ENCODE results near the gene AFF3. TPM values are rescaled to one million over a fixed set of nuclear protein-coding genes. Genes with fewer than 3 reads are reported as not detected.

AFF3 gene
- total and polyA plus RNA-seq, 10 of the 15 experiments (the other 5 are each of a cell fraction or from before 2014, with no cell fraction given), result 0.26 to 5.5 (median 3.0) TPM

- TF ChIP-seq NBN (IDR thresholded peaks at IDR 0.05) (no peak), RUNX3 (IDR thresholded peaks at IDR 0.05; ENCODE audit: low read length) (peak; percentile 66)
- CTCF ChIA-PET, result no interaction called here
- in situ Hi-C loops (cut with MboI), result no loop called here
- H3K9ac ChIP-seq (ENCODE audit: control insufficient read depth, insufficient read depth, low read length), result no peak overlapping the region
- SMC1A ChIA-PET (ENCODE audit: uncharacterized antibody, unreplicated experiment), result no interaction called here
- no TSS peak for BruUV-seq (replicated peaks)
- H3K27me3 ChIP-seq (replicated peaks in 1 of 2; ENCODE audit: control insufficient read depth in 2 of 2, insufficient read depth in 2 of 2, low read length in 1 of 2), result no peaks in the 10 kb centered on the region
- FAIRE-seq (no peak), DNase-seq (ENCODE audit: low read depth, low spot score) (no peak), ATAC-seq (no peak)
- no peak overlapping the region for H3K4me2 ChIP-seq (ENCODE audit: control insufficient read depth, insufficient read depth)
- POLR2A ChIA-PET, result no interaction called here
- no peak overlapping the region for H2AFZ ChIP-seq (ENCODE audit: control insufficient read depth, low read depth, low read length)
- RAD21 ChIA-PET (ENCODE audit: unreplicated experiment), result no interaction called here
- no peaks in the 10 kb centered on the region for H3K4me1 ChIP-seq (ENCODE audit: control insufficient read depth, insufficient read depth, low read length)
- 0% methylated on average over 3 of the region's 3 CpGs for WGBS (ENCODE audit: insufficient coverage, insufficient replicate concordance, low lambda C conversion rate, missing lambda C conversion rate)
- no peaks in the 10 kb centered on the region for H3K9me3 ChIP-seq (replicated peaks; ENCODE audit: control insufficient read depth, insufficient read depth, low read length)
- H3K27ac ChIP-seq (ENCODE audit: control insufficient read depth, insufficient read depth), result no peak overlapping the region
- intact Hi-C loops (cut with micrococcal nuclease; ENCODE audit: unreplicated experiment), result no loop called here
- no peaks in the 10 kb centered on the region for H4K20me1 ChIP-seq (ENCODE audit: control insufficient read depth, insufficient read depth)
- no peak overlapping the region for H3K4me3 ChIP-seq
- H3K79me2 ChIP-seq (ENCODE audit: control insufficient read depth, insufficient read depth, low read length), result no peaks in the 10 kb centered on the region
- no peaks in the 10 kb centered on the region for H3K36me3 ChIP-seq (ENCODE audit: control insufficient read depth in 2 of 2, insufficient read depth in 2 of 2, low read length in 1 of 2)
These were observed 384.7 kb downstream of the AFF3 start for GRCh38 chr2:99757611-99758114.

- CTCF ChIA-PET, result no interaction called here
- no peaks in the 10 kb centered on the region for H3K27me3 ChIP-seq (replicated peaks in 1 of 2; ENCODE audit: control insufficient read depth in 2 of 2, insufficient read depth in 2 of 2, low read length in 1 of 2)
- no peaks in the 10 kb centered on the region for H3K9me3 ChIP-seq (replicated peaks; ENCODE audit: control insufficient read depth, insufficient read depth, low read length)
- H3K36me3 ChIP-seq (ENCODE audit: control insufficient read depth in 2 of 2, insufficient read depth in 2 of 2, low read length in 1 of 2), result no peaks in the 10 kb centered on the region
- WGBS (ENCODE audit: insufficient coverage, insufficient replicate concordance, low lambda C conversion rate, missing lambda C conversion rate), result 0% methylated on average over 1 of the region's 1 CpG
- intact Hi-C loops (cut with micrococcal nuclease; ENCODE audit: unreplicated experiment) (no loop called here), in situ Hi-C loops (cut with MboI) (no loop called here)
- no peaks in the 10 kb centered on the region for H3K4me1 ChIP-seq (ENCODE audit: control insufficient read depth, insufficient read depth, low read length)
- no peak overlapping the region for H3K9ac ChIP-seq (ENCODE audit: control insufficient read depth, insufficient read depth, low read length)
- RAD21 ChIA-PET (ENCODE audit: unreplicated experiment), result no interaction called here
- SMC1A ChIA-PET (ENCODE audit: uncharacterized antibody, unreplicated experiment), result no interaction called here
- no peaks in the 10 kb centered on the region for H4K20me1 ChIP-seq (ENCODE audit: control insufficient read depth, insufficient read depth)
- H3K4me3 ChIP-seq, result no peak overlapping the region
- FAIRE-seq (no peak), DNase-seq (ENCODE audit: low read depth, low spot score) (no peak), ATAC-seq (no peak)
- H3K4me2 ChIP-seq (ENCODE audit: control insufficient read depth, insufficient read depth), result no peak overlapping the region
- no peak overlapping the region for H2AFZ ChIP-seq (ENCODE audit: control insufficient read depth, low read depth, low read length)
- TF ChIP-seq SMC3 (IDR thresholded peaks at IDR 0.05; ENCODE audit: borderline replicate concordance, low read length), result no peak
- TF ChIP-seq ETV6 (conservative IDR thresholded peaks at IDR 0.05 in 1 of 2, IDR thresholded peaks at IDR 0.05 in 1 of 2; ENCODE audit: borderline replicate concordance in 1 of 2, low read depth in 1 of 2), result no peak
- no peak for TF ChIP-seq ELK1 (IDR thresholded peaks at IDR 0.05; ENCODE audit: low read depth, low read length)
- no peak for TF ChIP-seq MEF2A (IDR thresholded peaks at IDR 0.05; ENCODE audit: insufficient read depth, low read depth, low read length)
- H3K79me2 ChIP-seq (ENCODE audit: control insufficient read depth, insufficient read depth, low read length), result no peaks in the 10 kb centered on the region
- POLR2A ChIA-PET, result no interaction called here
- H3K27ac ChIP-seq (ENCODE audit: control insufficient read depth, insufficient read depth), result no peak overlapping the region
- no TSS peak for BruUV-seq (replicated peaks)
These were observed 386.3 kb downstream of the AFF3 start for GRCh38 chr2:99756059-99756458.

Measured in GM12878 (cell line).